Gastrocnemius medialis (tissue), 4 donors: ENCODE data around the gene SMIM12. TPM values are rescaled to one million over a fixed set of nuclear protein-coding genes. Genes with fewer than 3 reads are reported as not detected.

Experiments used
- ATAC-seq, 2 donors: fragments of 150-250 bp; one replicate each; pipeline ENCODE4 v1.9.1; 2016
- DNase-seq, 2 donors: peaks; one replicate each; pipeline ENCODE4 v3.0.0-alpha.2; 2019
- H3K27ac ChIP-seq, 4 donors: fragments of 200-600 bp; sonication (generic); 1 replicate in 1 of 4; 2 replicates in 3 of 4; pipeline ENCODE4 v1.5.1; 2016 to 2018; ENCODE audit warnings: mild to moderate bottlenecking in 2 of 4, moderate library complexity in 1 of 4
- H3K27me3 ChIP-seq, 3 donors: fragments of 200-600 bp; sonication (generic) in 2 of 3; 1 replicate in 1 of 3; 2 replicates in 2 of 3; pipeline versions ENCODE4 v1.5.1 to v1.6.0; 2016 to 2019; ENCODE audit warnings: mild to moderate bottlenecking in 1 of 3, moderate library complexity in 1 of 3
- H3K36me3 ChIP-seq, 2 donors: fragments of 200-600 bp; sonication (generic) in 1 of 2; one replicate each; pipeline ENCODE4 v1.5.1; 2017 to 2018
- H3K4me1 ChIP-seq, 2 donors: fragments of 200-600 bp; sonication (generic) in 1 of 2; one replicate each; pipeline ENCODE4 v1.5.1; 2016 to 2017; ENCODE audit warnings: mild to moderate bottlenecking in 2 of 2
- H3K4me3 ChIP-seq, 4 donors: fragments of 200-600 bp; sonication (generic) in 3 of 4; 1 replicate in 1 of 4; 2 replicates in 3 of 4; pipeline ENCODE4 v1.5.1; 2016 to 2019; ENCODE audit warnings: mild to moderate bottlenecking in 2 of 4
- H3K9me3 ChIP-seq, 3 donors: fragments of 200-600 bp; sonication (generic) in 2 of 3; 1 replicate in 1 of 3; 2 replicates in 2 of 3; pipeline ENCODE4 v1.5.1; 2016 to 2019
- CTCF ChIP-seq, 5 experiments: fragments of 450-650 bp in 3 of 5; fragments of 200-600 bp in 2 of 5; sonication (generic) in 2 of 5; IDR thresholded peaks in 4 of 5; conservative IDR thresholded peaks in 1 of 5; 1 replicate in 4 of 5; 2 replicates in 1 of 5; pipeline ENCODE4 v1.5.1; 2016 to 2019; ENCODE audit warnings: antibody characterized with exemption in 5 of 5, mild to moderate bottlenecking in 3 of 5, moderate library complexity in 3 of 5
- POLR2A ChIP-seq, 2 donors: fragments of 450-650 bp; IDR thresholded peaks; one replicate each; pipeline ENCODE4 v1.6.1; 2017; ENCODE audit warnings: antibody characterized with exemption in 2 of 2, mild to moderate bottlenecking in 2 of 2, moderate library complexity in 2 of 2
- in situ Hi-C, 4 donors: fragments of 200-750 bp; cut with MboI; loops; one replicate each; pipeline versions ENCODE4 v1.15.0 to v1.8.0; 2017; ENCODE audit warnings: low sequenced_read_pairs in 4 of 4
- intact Hi-C: fragments of 100-400 bp; cut with DNase I; formaldehyde crosslinking; loops from one replicate; pipeline ENCODE4 v1.15.1; 2023; ENCODE audit warnings: low total_unique reads
- total RNA-seq, 4 donors: library from RNA; depleted of rRNA; stranded (reverse); fragments of >200 nt; gene quantifications; one replicate each; pipeline versions ENCODE4 v1.1.0 to v1.2.3, GENCODE V29; 2016

SMIM12 gene
- total RNA-seq, 4 donors from 2014 or later, result 24.2 to 40.8 (median 35.6) TPM

GRCh38 chr1:34900775-34901502 lies 41.4 kb upstream of the SMIM12 start:
- intact Hi-C loops (no loop called here), in situ Hi-C loops (no loop called here)
- H3K4me1 ChIP-seq, result no peaks in the 10 kb centered on the region
- TF ChIP-seq POLR2A (IDR thresholded peaks at IDR 0.05), result no peak
- no peak for TF ChIP-seq CTCF (IDR thresholded peaks at IDR 0.05 in 4 of 5, conservative IDR thresholded peaks at IDR 0.05 in 1 of 5)
- no peak overlapping the region for H3K4me3 ChIP-seq
- H3K27ac ChIP-seq, result no peak overlapping the region
- H3K36me3 ChIP-seq, result no peaks in the 10 kb centered on the region
- ATAC-seq (no peak), DNase-seq (no peak)
- no peaks in the 10 kb centered on the region for H3K9me3 ChIP-seq
- no peaks in the 10 kb centered on the region for H3K27me3 ChIP-seq

- no peak for ATAC-seq
- Histone ChIP-seq H3K27me3 (no peaks in the 10 kb centered on the region), H3K4me1 (no peaks in the 10 kb centered on the region), H3K27ac (no peak overlapping the region), H3K4me3 (no peak overlapping the region), H3K9me3 (no peaks in the 10 kb centered on the region), H3K36me3 (no peaks in the 10 kb centered on the region)
- DNase-seq, result no peak
- in situ Hi-C loops, result no loop called here
- TF ChIP-seq CTCF (IDR thresholded peaks at IDR 0.05 in 4 of 5, conservative IDR thresholded peaks at IDR 0.05 in 1 of 5) (no peak), POLR2A (IDR thresholded peaks at IDR 0.05) (no peak)
- intact Hi-C loops, result no loop called here
Measured at GRCh38 chr1:34899906-34900305, 40.4 kb upstream of the SMIM12 start.

- Histone ChIP-seq H3K4me3 (no peak overlapping the region), H3K9me3 (no peaks in the 10 kb centered on the region), H3K27ac (no peak overlapping the region), H3K27me3 (no peaks in the 10 kb centered on the region), H3K36me3 (no peaks in the 10 kb centered on the region), H3K4me1 (no peaks in the 10 kb centered on the region)
- DNase-seq (no peak), ATAC-seq (no peak)
- intact Hi-C loops (no loop called here), in situ Hi-C loops (no loop called here)
- no peak for TF ChIP-seq POLR2A (IDR thresholded peaks at IDR 0.05)
- no peak for TF ChIP-seq CTCF (IDR thresholded peaks at IDR 0.05 in 4 of 5, conservative IDR thresholded peaks at IDR 0.05 in 1 of 5)
Measured at GRCh38 chr1:34899471-34899870, 39.9 kb upstream of the SMIM12 start.

- no peak for TF ChIP-seq POLR2A (IDR thresholded peaks at IDR 0.05)
- no peak for TF ChIP-seq CTCF (IDR thresholded peaks at IDR 0.05 in 4 of 5, conservative IDR thresholded peaks at IDR 0.05 in 1 of 5)
- no peaks in the 10 kb centered on the region for H3K27me3 ChIP-seq
- no peak overlapping the region for H3K4me3 ChIP-seq
- no peak overlapping the region for H3K27ac ChIP-seq
- ATAC-seq (no peak), DNase-seq (no peak)
- in situ Hi-C loops (no loop called here), intact Hi-C loops (no loop called here)
- H3K36me3 ChIP-seq, result no peaks in the 10 kb centered on the region
- no peaks in the 10 kb centered on the region for H3K4me1 ChIP-seq
- H3K9me3 ChIP-seq, result no peaks in the 10 kb centered on the region
Measured at GRCh38 chr1:34898330-34898761, 38.8 kb upstream of the SMIM12 start.

GRCh38 chr1:34896612-34897011 lies 37.1 kb upstream of the SMIM12 start:
- Histone ChIP-seq H3K27ac (no peak overlapping the region), H3K4me1 (no peaks in the 10 kb centered on the region), H3K27me3 (no peaks in the 10 kb centered on the region), H3K36me3 (no peaks in the 10 kb centered on the region), H3K9me3 (no peaks in the 10 kb centered on the region), H3K4me3 (no peak overlapping the region)
- intact Hi-C loops (no loop called here), in situ Hi-C loops (no loop called here)
- no peak for ATAC-seq
- no peak for TF ChIP-seq POLR2A (IDR thresholded peaks at IDR 0.05)
- no peak for TF ChIP-seq CTCF (IDR thresholded peaks at IDR 0.05 in 4 of 5, conservative IDR thresholded peaks at IDR 0.05 in 1 of 5)
- DNase-seq, result no peak
